GM19467 (cell line): Measurements from ENCODE around the gene MXD4.

Experiments
- ATAC-seq: cut with Tn5 transposase; IDR thresholded peaks from one replicate; pipeline ENCODE4 v1.9.1; 2021; ENCODE audit warnings: mild to moderate bottlenecking, moderate library complexity; ENCODE audit not compliant: unreplicated experiment

Gene MXD4

GRCh38 chr4:2261853-2262144 lies at the start of gene MXD4:
Gene MXD4 (minus strand): TSS chr4:2262109. CDS start chr4:2261980, 129 bp downstream.
- ATAC-seq = peak; percentile 0

- no peak for ATAC-seq
These were observed 45.0 kb upstream of the MXD4 start for GRCh38 chr4:2306773-2307410.

DNA sequence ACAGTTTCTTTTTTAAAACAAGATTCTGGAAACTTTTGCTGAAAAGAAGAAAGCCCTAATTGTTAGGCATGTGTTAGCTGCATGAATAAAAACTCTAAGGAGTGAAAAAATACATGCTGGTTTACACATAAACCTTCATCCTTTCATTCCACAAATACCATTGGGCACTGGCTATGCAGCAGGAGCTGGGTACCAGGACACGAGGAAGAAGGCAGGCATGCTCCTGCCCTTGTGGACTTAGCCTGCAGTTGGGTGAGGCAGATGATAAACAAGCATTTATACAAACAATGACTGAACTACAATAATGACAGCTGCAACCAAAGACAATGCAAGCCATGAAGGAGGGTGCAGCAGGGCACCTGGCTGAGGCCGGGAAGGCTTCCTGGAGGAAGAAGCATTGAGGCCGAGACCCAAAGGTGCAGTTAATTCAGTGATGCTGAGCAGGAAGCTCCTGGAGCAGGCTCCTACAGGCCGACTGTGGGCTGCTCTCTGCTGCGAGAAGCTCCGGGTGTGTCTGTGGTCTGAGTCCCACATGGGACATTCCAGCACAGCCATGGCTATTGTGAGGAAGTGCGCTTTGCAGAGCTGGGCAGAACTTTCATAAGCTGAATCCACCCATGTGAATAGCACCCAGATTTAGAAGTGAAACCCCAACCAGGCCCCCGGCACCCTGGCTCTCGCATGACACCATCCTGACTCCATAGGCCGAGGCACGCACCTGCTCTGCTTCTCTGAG lies 44.0 kb upstream of the MXD4 start:
- ATAC-seq = no peak

DNA sequence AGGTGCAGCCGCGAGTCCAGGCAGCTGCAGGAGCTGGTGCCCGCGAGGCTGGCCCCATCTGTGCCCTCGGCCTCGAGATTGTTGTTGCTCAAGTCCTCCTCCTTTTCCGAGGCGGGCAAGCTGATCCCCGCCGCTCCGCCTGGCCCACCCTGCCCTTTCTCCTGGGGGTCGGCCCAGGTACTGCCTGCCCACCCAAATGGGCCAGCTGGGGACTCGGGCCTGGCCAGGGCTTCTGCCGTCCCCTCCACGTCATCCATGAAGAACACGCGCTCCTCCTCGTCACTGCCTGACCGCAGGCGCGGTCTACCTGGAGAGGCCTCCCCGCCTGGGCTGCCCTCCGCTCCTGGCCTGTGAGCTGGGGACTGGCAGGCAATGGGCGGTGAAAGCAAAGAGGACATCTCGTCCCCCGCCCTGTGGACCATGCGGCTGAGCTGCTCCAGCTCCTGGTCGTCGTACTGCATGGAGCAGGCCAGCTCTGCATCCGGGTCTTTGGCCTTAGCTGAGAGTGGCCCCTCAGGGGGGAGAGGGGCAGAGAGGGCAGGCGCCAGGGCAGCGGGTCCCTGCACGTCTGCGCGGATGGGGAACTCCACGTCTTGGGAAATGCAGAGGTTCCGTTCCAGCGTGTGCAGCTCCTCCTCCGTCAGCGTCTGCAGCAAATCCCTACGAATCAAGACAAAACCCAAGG lies 43.1 kb upstream of the MXD4 start:
- no peak for ATAC-seq

GRCh38 chr4:2304321-2304876 lies 42.5 kb upstream of the MXD4 start:
- no peak for ATAC-seq

GRCh38 chr4:2303686-2304320 lies 41.9 kb upstream of the MXD4 start:
- ATAC-seq = no peak

DNA sequence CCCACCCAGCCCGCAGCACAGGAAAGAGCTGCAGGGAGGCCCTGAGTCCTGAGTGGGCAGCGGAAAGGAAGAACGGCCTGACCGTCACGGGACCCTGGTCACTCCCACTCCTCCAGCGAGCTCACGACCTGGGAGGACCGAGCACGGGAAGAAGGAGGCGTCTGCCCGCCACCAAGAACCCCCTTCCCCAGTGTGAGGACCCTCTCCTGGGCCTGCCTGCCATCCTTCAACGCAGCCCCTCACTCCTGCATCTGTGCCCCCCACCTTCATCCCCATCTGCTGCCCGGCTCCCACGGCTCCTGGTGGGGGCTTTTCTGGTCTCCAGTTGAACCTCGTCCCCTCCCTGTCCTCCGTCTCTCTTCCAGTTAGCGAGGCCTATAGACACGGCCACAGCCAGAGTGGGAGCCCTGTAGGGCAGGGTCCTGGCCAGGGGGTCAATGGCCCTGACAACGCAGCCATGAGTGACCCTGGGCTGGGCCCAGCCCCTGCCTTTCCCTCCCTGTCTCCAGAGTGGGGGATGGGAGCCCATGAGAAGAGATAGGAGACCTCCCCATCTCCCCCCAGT lies 41.3 kb upstream of the MXD4 start:
- ATAC-seq = no peak

GRCh38 chr4:2302387-2303119 lies 40.6 kb upstream of the MXD4 start:
- no peak for ATAC-seq

- no peak for ATAC-seq
These were observed 39.9 kb upstream of the MXD4 start for GRCh38 chr4:2301806-2302205.

DNA sequence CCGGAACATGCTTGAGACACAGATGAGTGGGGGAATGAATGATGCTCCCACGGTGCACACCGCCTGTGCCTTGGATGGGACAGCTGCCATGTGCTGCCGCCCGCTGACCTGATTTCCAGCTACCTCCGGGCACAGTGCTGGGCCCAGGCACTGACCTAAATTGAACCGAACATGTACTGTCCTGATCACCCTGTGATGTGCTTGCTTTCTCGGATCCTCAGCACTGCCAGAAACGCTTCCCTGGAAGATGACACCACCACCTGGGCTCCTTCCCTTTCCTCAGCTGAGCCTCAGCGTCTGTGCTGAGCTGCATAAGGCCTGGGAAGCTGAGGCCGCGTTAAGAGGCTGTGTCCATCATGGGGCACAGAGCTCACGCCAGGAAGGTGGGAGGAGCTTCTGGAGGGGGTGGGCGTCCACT lies 39.3 kb upstream of the MXD4 start:
- ATAC-seq = no peak

DNA sequence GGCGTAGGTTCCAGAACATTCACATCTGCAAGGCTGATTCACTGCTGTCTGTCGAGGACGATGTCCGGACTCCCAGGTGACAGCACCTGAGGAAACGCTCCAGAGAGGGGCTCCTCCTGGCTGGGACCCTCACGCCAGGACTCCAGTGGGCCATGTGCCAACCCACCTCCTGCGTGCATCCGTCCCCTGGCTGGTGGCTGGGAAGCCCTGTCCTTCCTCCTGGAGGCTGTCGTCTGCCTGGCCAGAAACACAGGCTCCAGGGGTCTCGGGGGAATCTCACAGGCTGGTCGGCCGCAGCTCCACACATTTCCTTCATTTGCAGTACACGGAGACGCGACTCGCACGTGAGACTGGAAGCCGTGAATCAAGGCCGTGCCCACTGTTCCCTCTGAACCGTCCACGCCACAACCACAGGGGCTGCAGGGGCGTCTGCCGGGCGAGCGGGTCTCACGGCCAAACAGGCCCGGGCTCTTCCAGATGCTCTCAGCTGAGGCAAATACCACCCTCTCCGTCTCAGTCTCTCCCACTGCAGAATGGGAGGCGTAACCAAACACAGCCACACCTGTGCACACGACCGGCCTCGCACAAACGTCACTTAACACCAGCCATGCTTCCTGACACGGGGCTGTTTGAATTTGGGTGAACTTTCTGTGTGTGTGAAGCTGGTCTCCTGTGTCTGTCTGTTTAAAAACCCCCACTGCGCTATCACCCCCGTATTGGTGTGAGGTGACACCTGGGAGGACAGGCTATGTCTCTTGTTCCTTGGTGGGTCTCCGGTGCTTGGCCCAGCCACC lies 38.7 kb upstream of the MXD4 start:
- no peak for ATAC-seq

DNA sequence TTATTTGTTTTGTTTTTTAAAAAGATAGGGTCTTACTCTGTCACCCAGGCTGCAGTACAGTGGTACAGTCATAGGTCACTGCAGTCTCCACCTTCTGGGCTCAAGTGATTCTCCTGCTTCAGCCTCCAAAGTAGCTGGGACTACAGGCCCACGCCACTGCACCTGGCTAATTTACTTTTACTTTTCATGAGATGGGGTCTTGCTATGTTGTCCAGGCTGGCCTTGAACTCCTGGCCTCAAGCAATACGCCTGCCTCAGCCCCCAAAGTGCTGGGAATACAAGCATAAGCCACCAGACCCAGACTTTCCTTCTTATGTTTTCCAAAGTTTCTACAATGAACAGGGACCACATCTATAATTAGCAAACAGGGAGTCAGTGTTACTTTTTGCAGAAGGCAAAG lies 37.9 kb upstream of the MXD4 start:
- no peak for ATAC-seq

GRCh38 chr4:2298532-2298991 lies 36.7 kb upstream of the MXD4 start:
- ATAC-seq = no peak

- ATAC-seq = no peak
These were observed 36.0 kb upstream of the MXD4 start for GRCh38 chr4:2297606-2298531.

- ATAC-seq = no peak
These were observed 35.0 kb upstream of the MXD4 start for GRCh38 chr4:2296631-2297601.

- no peak for ATAC-seq
These were observed 34.1 kb upstream of the MXD4 start for GRCh38 chr4:2295900-2296442.

DNA sequence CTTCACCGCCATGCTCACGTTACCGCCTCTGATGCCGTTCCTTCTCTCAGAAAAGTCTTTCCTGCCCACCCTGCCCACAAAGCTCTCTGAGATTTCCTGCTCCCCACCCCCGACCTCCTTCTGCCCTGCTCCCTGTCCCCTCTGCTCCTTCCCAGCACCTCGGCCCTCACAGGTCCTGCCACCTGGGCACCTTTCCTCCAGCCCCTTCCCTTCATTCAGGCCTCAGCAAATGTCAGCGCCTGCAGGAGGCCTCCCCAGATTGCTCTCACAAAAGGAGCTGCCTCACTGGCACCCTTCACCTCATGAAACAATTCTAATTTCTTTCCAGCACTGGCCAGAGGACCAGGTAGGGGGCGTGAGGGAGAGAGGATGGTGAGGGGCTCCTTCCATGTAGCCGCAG lies 33.6 kb upstream of the MXD4 start:
- no peak for ATAC-seq
